K562 (cell line): ENCODE results near the gene BCAS3. TPM values are rescaled to one million over a fixed set of nuclear protein-coding genes. Genes with fewer than 3 reads are reported as not detected.
A peak's percentile ranks its signal among the peaks of the same experiment; 100 is the strongest.

ENCODE experiments used
- ATAC-seq: fragments of 200-7000 bp; cut with Tn5 transposase; 3 replicates; pipeline ENCODE4 v1.9.1; 2020; ENCODE audit warnings: moderate library complexity
- BruUV-seq: library from RNA; stranded (reverse); fragments of 400-500 nt; replicated peaks from 2 replicates; lab custom pipeline; 2021; lab: Mats Ljungman, UMichigan
- CTCF ChIA-PET: fragments of 300-600 bp; formaldehyde crosslinking; extraction: SDS; loops from one replicate; lab custom pipeline; 2021; ENCODE audit warnings: low intra/inter-chr PET ratio; lab: Yijun Ruan, JAX
- POLR2A ChIA-PET: fragments of 300-600, 350-650 bp; sonication (Branson Sonifier 250); formaldehyde crosslinking; extraction: SDS; loops from one replicate; lab custom pipeline; 2021; ENCODE audit warnings: antibody characterized with exemption, inconsistent platforms; lab: Yijun Ruan, JAX
- DNase-seq, 4 experiments: peaks; one replicate each; pipeline versions ENCODE4 v3.0.0 to v3.0.0-alpha.2; 2011 to 2018; ENCODE audit warnings: low spot score in 3 of 4, mixed read lengths in 3 of 4; ENCODE audit errors: extremely low read depth in 1 of 4
- FAIRE-seq: peaks from 2 replicates; lab custom pipeline; 2011; peaks lifted over from hg19 to GRCh38; lab: Jason Lieb, UNC
- H2AFZ ChIP-seq: 2 replicates; pipeline ENCODE4 v1.6.0; 2011; ENCODE audit warnings: low read depth, low read length, control low read depth, inconsistent platforms
- H3K27ac ChIP-seq: fragments of 200-600 bp; 3 replicates; pipeline ENCODE4 v1.8.0; 2011; ENCODE audit warnings: low read depth, mild to moderate bottlenecking, control low read depth, inconsistent platforms, low read length, moderate library complexity, mixed read lengths; ENCODE audit errors: extremely low read depth
- H3K27me3 ChIP-seq, 2 experiments: fragments of 300-600 bp in 1 of 2; 2 replicates in 1 of 2; 3 replicates in 1 of 2; pipeline versions ENCODE4 v1.6.0 to v1.8.0; 2011; ENCODE audit warnings: inconsistent platforms in 2 of 2, low read length in 2 of 2, mild to moderate bottlenecking in 1 of 2, mixed read lengths in 1 of 2, moderate library complexity in 1 of 2; ENCODE audit not compliant: control insufficient read depth in 2 of 2, insufficient read depth in 2 of 2
- H3K36me3 ChIP-seq: fragments of 300-600 bp; 3 replicates; pipeline ENCODE4 v1.8.0; 2011; ENCODE audit warnings: mild to moderate bottlenecking, low read length, inconsistent platforms; ENCODE audit not compliant: control insufficient read depth, insufficient read depth
- H3K4me1 ChIP-seq, 2 experiments: fragments of 200-600 bp in 1 of 2; replicated peaks in 1 of 2; 2 replicates in 1 of 2; 3 replicates in 1 of 2; pipeline versions ENCODE4 v1.5.1 to v1.8.0; 2011; ENCODE audit warnings: inconsistent platforms in 2 of 2, low read length in 2 of 2, mild to moderate bottlenecking in 1 of 2, mixed read lengths in 1 of 2, moderate library complexity in 1 of 2; ENCODE audit not compliant: control insufficient read depth in 2 of 2, insufficient read depth in 2 of 2
- H3K4me2 ChIP-seq: 2 replicates; pipeline ENCODE4 v1.6.1; 2011; ENCODE audit warnings: low read length, control low read depth, inconsistent platforms, mixed read lengths; ENCODE audit not compliant: insufficient read depth
- H3K4me3 ChIP-seq: fragments of 200-600 bp; sonication (generic), shearing (Covaris generic); 2 replicates; pipeline ENCODE4 v1.5.1; 2016; ENCODE audit warnings: control low read depth, inconsistent platforms
- H3K79me2 ChIP-seq: fragments of 200-600 bp; 3 replicates; pipeline ENCODE4 v1.8.0; 2011; ENCODE audit warnings: low read length, inconsistent platforms; ENCODE audit not compliant: control insufficient read depth, insufficient read depth
- H3K9ac ChIP-seq, 2 experiments: 2 replicates each; pipeline versions ENCODE4 v1.6.0 to v1.6.1; 2011; ENCODE audit warnings: low read depth in 2 of 2, low read length in 2 of 2, control low read depth in 1 of 2, inconsistent platforms in 1 of 2, mild to moderate bottlenecking in 1 of 2, mixed read lengths in 1 of 2; ENCODE audit not compliant: insufficient read depth in 1 of 2
- H3K9me1 ChIP-seq: one replicate; pipeline ENCODE4 v1.6.0; 2011; ENCODE audit warnings: inconsistent platforms, mild to moderate bottlenecking, low read length, moderate library complexity; ENCODE audit not compliant: control insufficient read depth, insufficient read depth
- H3K9me3 ChIP-seq: replicated peaks from 2 replicates; pipeline ENCODE4 v1.5.1; 2011; ENCODE audit warnings: low read depth, low read length, inconsistent platforms; ENCODE audit not compliant: control insufficient read depth, insufficient read depth
- H4K20me1 ChIP-seq: replicated peaks from 2 replicates; pipeline ENCODE4 v1.6.1; 2011; ENCODE audit warnings: low read length, inconsistent platforms, mixed read lengths; ENCODE audit not compliant: control insufficient read depth, insufficient read depth
- ZKSCAN8 ChIP-seq: fragments of 200-800 bp; sonication (Bioruptor generic); IDR thresholded peaks from 2 replicates; pipeline ENCODE4 v1.6.1; 2016; ENCODE audit warnings: missing genetic modification characterization, missing compliant biosample characterization
- in situ Hi-C: fragments of 300-500 bp; cut with MboI; formaldehyde crosslinking; loops from 4 replicates; pipeline ENCODE4 v1.15.0; 2018; ENCODE audit warnings: inconsistent platforms, mixed read lengths
- intact Hi-C: fragments of 100-400 bp; cut with micrococcal nuclease; formaldehyde crosslinking; loops from 2 replicates; pipeline ENCODE4 v1.14.2; 2022
- polyA plus RNA-seq, 8 experiments: library from polyadenylated mRNA; depleted of rRNA in 4 of 8; stranded (reverse) in 5 of 8; unstranded in 3 of 8; fragments of >200 nt; fragmentation: Nextera tagmentation in 2 of 8; fragmentation: Illumina TruSeq in 1 of 8; extraction: Ambion mirVana in 2 of 8; extraction: Trizol in 1 of 8; gene quantifications; 2 replicates each; pipeline versions ENCODE4 v1.2.1 to v1.2.3, GENCODE V29; 2011 to 2014; ENCODE audit warnings: inconsistent platforms in 1 of 8, missing spikeins in 1 of 8
- total RNA-seq, 7 experiments: library from RNA; depleted of rRNA in 6 of 7; stranded (reverse); fragments of >200 nt in 6 of 7; fragmentation: Illumina TruSeq in 2 of 7; extraction: Trizol in 2 of 7; gene quantifications; 2 replicates each; pipeline versions ENCODE4 v1.2.1 to v1.2.3, GENCODE V29; 2011 to 2021; ENCODE audit warnings: low replicate concordance in 1 of 7
- TF ChIP-seq, protein P1 (sequence below), 3 experiments: fragments of 200-800 bp in 1 of 3; fragments of 250-450 bp in 1 of 3; fragments of 450-650 bp in 1 of 3; sonication (Bioruptor Pico) in 1 of 3; sonication (Bioruptor generic) in 1 of 3; formaldehyde crosslinking in 1 of 3; IDR thresholded peaks; 2 replicates each; pipeline versions ENCODE4 v1.6.1 to v1.8.0; 2016 to 2022; ENCODE audit warnings: mild to moderate bottlenecking in 2 of 3, missing genetic modification characterization in 2 of 3, missing compliant biosample characterization in 1 of 3, moderate library complexity in 1 of 3

BCAS3 gene
- total and polyA plus RNA-seq, 9 of the 15 experiments (the other 6 are each of a cell fraction or from before 2014, with no cell fraction given): 1.9 to 5.5 (median 3.5) TPM

- in situ Hi-C loops: no loop called here
- H3K9ac ChIP-seq: no peak overlapping the region
- no peaks in the 10 kb centered on the region; a peak in 1 of 5 replicates for H3K4me1 ChIP-seq
- BruUV-seq: no TSS peak
- H3K9me1 ChIP-seq: no peaks in the 10 kb centered on the region
- no peaks in the 10 kb centered on the region for H3K9me3 ChIP-seq
- no peak for DNase-seq
- CTCF ChIA-PET: no interaction called here
- no peak overlapping the region for H3K4me2 ChIP-seq
- H3K79me2 ChIP-seq: no peaks in the 10 kb centered on the region
- no peak overlapping the region for H3K27ac ChIP-seq
- no peaks in the 10 kb centered on the region for H4K20me1 ChIP-seq
- peaks cover 0 to 3% of the 10 kb centered on the region in 2 experiments; a peak in 2 of 5 replicates for H3K27me3 ChIP-seq
- no peak overlapping the region for H3K4me3 ChIP-seq
- no peak for ATAC-seq
- no peak for FAIRE-seq
- no peaks in the 10 kb centered on the region for H3K36me3 ChIP-seq
- intact Hi-C loops: no loop called here
- no peak overlapping the region for H2AFZ ChIP-seq
- TF ChIP-seq, protein P1, sequence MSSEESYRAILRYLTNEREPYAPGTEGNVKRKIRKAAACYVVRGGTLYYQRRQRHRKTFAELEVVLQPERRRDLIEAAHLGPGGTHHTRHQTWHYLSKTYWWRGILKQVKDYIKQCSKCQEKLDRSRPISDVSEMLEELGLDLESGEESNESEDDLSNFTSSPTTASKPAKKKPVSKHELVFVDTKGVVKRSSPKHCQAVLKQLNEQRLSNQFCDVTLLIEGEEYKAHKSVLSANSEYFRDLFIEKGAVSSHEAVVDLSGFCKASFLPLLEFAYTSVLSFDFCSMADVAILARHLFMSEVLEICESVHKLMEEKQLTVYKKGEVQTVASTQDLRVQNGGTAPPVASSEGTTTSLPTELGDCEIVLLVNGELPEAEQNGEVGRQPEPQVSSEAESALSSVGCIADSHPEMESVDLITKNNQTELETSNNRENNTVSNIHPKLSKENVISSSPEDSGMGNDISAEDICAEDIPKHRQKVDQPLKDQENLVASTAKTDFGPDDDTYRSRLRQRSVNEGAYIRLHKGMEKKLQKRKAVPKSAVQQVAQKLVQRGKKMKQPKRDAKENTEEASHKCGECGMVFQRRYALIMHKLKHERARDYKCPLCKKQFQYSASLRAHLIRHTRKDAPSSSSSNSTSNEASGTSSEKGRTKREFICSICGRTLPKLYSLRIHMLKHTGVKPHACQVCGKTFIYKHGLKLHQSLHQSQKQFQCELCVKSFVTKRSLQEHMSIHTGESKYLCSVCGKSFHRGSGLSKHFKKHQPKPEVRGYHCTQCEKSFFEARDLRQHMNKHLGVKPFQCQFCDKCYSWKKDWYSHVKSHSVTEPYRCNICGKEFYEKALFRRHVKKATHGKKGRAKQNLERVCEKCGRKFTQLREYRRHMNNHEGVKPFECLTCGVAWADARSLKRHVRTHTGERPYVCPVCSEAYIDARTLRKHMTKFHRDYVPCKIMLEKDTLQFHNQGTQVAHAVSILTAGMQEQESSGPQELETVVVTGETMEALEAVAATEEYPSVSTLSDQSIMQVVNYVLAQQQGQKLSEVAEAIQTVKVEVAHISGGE (CRISPR knock-in tag; IDR thresholded peaks at IDR 0.05): peak in 1 of 3 experiments; percentile 11; a peak in 1 of 6 replicates
- TF ChIP-seq ZKSCAN8 (CRISPR knock-in tag): no peak
- POLR2A ChIA-PET: interaction anchor here (0.6 to 1.3 kb wide), 2 partner anchors 12 to 730 kb away, joined by 3 read pairs; no protein-coding TSS in a partner anchor
Measured at GRCh38 chr17:60695960-60696359, 18.3 kb downstream of the BCAS3 start.
